GM12865 (cell line): Measurements from ENCODE around the gene USP24.

Experiments
- DNase-seq: peaks from one replicate; pipeline ENCODE4 v3.0.0; 2010; ENCODE audit warnings: low read depth
- H3K4me3 ChIP-seq: 2 replicates; pipeline ENCODE4 v1.5.1; 2011; ENCODE audit warnings: mild to moderate bottlenecking, low read depth, low read length, control low read depth
- TF ChIP-seq, protein P1 (sequence below): IDR thresholded peaks from 2 replicates; pipeline ENCODE4 v1.5.1; 2011; ENCODE audit warnings: low read length, control low read depth, low read depth, inconsistent platforms; ENCODE audit not compliant: insufficient read depth; ENCODE audit errors: missing control alignments

The USP24 gene

DNA sequence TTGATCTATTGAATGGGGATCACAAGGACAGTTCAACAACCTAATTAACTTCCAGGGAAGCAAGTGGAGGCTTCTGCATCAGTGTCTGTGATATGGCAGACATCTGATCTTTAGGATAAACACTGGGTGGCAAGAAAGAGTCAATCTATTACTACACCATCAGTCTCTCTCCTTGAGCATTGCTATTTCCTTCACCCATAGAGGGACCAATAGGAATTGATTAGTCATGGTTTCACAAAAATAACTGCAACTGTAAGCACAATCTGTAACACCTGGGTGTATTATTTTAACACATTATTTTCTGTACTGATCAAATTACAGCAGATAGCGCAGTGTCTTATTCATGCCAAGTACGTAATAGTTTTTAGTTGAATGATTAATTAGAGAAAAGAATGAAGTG is 50.3 kb downstream of the USP24 start:
- no peak for DNase-seq
- no peak overlapping the region for H3K4me3 ChIP-seq
- TF ChIP-seq, protein P1, sequence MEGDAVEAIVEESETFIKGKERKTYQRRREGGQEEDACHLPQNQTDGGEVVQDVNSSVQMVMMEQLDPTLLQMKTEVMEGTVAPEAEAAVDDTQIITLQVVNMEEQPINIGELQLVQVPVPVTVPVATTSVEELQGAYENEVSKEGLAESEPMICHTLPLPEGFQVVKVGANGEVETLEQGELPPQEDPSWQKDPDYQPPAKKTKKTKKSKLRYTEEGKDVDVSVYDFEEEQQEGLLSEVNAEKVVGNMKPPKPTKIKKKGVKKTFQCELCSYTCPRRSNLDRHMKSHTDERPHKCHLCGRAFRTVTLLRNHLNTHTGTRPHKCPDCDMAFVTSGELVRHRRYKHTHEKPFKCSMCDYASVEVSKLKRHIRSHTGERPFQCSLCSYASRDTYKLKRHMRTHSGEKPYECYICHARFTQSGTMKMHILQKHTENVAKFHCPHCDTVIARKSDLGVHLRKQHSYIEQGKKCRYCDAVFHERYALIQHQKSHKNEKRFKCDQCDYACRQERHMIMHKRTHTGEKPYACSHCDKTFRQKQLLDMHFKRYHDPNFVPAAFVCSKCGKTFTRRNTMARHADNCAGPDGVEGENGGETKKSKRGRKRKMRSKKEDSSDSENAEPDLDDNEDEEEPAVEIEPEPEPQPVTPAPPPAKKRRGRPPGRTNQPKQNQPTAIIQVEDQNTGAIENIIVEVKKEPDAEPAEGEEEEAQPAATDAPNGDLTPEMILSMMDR: no peak

DNA sequence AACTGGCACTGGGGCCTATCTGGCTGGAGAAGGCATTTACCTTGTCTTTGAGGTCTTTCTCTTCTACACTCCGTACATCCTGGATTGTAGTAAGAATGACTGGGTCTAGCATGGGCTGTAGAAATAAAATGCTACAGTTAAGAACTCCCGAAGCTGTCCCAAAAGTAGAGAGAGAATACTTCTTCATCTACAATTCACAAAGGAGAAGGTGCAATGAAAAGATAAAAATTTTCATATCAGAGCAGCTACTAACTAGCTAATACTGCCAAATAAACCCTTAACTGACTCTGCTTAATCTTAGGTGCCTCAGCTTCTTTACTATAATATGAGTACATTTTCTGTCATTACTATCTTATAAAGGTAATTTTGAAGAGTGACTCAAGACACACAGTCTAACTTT is 55.6 kb downstream of the USP24 start:
- DNase-seq: no peak
- TF ChIP-seq, protein P1: no peak
- H3K4me3 ChIP-seq: no peak overlapping the region

DNA sequence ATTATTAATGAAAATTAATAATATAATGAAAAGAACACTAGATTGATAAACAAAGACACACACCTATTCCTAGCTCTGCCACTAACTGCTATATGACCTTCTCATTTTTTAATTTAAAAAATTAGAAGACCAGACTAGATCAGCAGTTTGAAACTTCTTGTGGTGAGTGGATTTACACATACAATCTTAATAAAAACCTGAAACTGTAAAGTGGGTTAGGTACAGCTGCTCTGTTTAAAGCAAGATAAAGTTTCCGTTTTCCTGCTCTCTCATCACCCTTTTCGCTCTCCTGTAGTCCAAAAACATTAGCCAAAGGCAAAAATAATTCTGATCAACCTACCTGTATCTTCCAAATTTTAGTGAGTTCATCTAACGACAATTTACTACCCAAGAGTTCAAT is 58.6 kb downstream of the USP24 start:
- no peak for DNase-seq
- TF ChIP-seq, protein P1: no peak
- H3K4me3 ChIP-seq: no peak overlapping the region

DNA sequence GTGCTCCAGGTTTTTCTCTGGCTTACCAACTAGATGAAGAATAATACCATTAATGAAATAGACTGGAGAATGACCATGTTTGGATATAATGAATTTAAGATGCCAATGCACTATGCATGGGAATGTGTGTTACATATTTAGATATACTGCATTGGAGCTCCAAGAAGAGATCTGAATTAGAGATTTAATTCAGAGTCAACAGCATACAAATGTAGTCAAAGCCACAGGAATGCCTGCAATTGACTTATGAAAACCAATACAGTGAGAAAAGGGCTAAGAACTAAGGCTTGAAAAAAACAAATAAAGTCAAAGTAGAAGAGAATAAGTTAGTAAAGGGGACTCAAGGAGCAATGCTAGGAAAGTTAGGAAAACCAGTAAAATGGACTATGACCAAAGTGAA is 59.1 kb downstream of the USP24 start:
- TF ChIP-seq, protein P1: no peak
- DNase-seq: no peak
- no peak overlapping the region for H3K4me3 ChIP-seq

DNA sequence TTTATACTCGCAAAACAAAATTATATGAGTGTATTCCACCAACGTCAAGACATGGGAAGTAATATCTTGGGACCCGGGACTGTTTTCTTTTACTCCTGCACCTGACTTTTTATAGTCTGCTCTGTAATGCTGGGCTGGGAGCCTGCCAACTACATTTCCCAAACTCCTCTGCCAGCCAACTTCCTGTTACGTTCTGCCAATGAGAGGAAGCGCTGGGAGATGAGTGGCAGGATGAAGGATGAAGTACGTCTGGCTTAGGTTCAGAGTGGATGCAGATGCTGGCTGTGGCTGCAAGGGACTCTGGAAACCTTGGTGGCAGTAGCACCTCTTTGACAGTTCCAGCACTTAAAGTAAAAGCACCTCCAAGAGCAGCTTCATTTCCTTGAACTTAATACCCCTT is 59.6 kb downstream of the USP24 start:
- TF ChIP-seq, protein P1: no peak
- no peak overlapping the region for H3K4me3 ChIP-seq
- DNase-seq: no peak

DNA sequence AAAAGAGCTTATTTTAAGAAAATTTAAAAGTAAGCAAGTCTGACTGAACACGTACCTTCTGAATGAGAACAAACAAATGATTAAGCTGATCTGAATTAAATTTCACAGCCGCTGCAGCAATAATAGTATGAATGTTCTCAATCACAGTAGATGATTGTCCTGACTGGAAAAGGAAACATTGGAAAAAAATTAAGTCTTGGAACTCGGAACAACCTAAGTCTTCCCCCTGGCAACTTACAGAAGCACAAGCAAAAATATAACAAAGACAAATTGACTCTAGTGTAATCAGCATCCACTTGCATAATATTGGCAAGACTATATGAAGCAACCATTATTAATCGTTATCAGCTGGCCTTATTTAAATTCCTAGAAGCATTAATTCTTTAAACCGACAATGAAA is 60.5 kb downstream of the USP24 start:
- H3K4me3 ChIP-seq: no peak overlapping the region
- no peak for DNase-seq
- TF ChIP-seq, protein P1: no peak

DNA sequence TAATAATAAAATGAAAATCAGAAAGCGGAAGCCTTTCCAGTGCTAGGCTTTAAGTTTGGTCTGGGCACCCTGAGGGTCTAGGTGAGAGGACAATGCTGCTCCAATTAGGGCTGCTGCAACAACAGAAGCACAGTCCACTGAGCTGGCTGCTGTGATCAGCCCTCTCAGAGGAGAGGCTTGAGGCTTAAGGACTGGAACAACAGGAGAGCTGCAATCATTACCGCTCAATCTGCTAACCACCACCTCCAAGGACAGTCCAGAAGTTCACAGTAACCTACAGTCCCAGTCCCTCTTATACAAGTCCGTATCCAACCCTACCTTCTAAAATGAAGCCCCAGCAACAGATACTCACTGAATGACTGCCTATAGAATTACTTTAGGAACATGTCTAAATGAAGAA is 62.1 kb downstream of the USP24 start:
- no peak for DNase-seq
- no peak overlapping the region for H3K4me3 ChIP-seq
- TF ChIP-seq, protein P1: no peak
